GM19043 (cell line): ENCODE results near the gene KANSL1L.

ENCODE experiments used
- ATAC-seq: cut with Tn5 transposase; IDR thresholded peaks from one replicate; pipeline ENCODE4 v1.9.1; 2021; ENCODE audit warnings: low read depth; ENCODE audit not compliant: unreplicated experiment

KANSL1L gene

DNA sequence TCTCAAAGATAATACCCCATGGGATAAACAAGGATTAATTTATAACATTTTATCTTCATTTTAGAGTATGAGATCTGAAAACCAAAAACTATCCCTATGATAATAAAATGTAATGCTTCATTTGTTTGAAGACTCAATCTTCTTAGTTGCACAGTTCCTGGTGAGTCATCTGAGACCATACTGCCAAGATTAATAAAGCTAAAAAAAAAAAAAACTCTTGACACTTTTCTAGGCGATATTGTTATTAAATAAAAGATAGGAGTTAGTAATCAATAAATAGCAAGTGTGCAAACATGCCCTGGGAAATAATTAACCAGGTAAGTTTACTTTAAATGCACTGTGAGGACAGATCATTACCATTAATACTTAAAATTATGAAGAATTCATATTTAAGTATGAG, 84.9 kb downstream of the KANSL1L start:
- no peak for ATAC-seq

DNA sequence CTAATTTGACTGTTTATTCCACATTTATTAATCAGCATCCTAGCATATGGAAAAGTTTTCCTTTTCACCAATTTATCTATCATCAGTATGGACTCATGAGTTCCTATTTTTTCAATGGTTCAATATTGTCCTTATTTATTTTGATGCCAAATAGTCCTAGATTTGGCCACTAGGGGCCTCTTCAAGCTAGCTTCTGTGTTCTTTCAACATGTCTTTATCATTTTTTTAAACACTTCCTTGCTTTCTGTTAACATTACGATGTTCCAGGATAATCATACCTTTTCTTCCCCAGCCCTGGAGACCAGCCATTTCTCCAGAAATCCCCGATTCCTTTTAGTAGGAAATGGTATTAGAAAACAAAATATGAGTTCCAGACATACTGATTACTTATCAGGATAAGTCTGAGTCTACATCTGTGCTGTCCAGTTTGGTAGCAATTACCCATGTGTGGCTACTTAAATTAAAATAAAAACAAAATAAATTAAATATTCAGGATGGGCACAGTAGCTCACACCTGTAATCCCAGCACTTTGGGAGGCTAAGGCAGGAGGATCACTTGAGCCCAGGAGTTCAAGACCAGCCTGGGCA, 98.2 kb downstream of the KANSL1L start:
- peak; percentile 77 for ATAC-seq

DNA sequence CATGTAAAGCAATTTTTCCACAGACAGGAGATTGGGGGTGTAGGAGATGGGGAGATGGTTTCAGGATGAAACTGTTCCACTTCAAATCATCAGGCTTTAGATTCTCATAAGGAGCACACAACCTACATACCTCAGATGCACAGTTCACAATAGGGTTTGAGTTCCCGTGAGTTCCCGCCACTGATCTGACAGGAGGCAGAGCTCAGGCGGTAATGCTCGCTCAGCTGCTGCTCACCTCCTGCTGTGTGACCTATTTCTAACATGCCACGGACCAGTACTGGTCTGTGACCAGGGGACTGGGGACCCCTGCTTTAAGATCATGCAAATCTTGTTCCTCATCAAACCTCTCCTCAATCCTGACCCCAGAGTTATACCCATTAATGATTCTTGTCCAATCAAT, 98.7 kb downstream of the KANSL1L start:
- no peak for ATAC-seq

DNA sequence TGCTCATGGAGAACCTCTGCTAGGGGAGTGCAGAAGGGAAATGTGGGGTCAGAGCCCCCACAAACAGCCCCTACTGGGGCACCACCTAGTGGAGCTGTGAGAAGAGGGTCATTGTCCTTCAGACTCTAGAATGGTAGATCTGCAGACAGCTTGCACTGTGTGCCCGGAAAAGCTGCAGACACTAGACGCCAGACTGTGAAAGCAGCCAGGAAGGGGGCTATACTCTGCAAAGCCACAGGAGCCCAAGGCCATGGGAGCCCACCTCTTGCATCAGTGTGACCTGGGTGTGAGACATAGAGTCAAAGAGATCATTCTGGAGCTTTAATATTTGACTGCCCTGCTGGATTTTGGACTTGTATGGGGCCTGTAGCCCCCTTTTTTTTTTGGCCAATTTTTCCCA, 107.9 kb downstream of the KANSL1L start:
- no peak for ATAC-seq

DNA sequence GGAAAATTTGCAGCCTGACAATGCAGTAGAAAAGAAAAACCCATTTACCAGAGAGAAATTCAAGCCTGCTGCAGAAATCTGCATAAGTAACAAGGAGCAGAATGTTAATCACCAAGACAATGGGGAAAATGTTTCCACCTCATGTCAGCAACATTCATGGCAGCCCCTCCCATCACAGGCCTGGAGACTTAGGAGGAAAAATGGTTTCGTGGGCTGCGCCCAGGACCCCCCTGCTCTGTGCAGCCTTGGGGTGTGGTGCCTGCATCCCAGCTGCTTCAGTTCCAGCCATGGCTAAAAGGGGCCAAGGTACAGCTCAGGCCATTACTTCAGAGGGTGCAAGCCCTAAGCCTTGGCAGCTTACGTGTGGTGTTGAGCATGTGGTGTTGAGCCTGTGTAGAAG, 115.4 kb downstream of the KANSL1L start:
- ATAC-seq: no peak

DNA sequence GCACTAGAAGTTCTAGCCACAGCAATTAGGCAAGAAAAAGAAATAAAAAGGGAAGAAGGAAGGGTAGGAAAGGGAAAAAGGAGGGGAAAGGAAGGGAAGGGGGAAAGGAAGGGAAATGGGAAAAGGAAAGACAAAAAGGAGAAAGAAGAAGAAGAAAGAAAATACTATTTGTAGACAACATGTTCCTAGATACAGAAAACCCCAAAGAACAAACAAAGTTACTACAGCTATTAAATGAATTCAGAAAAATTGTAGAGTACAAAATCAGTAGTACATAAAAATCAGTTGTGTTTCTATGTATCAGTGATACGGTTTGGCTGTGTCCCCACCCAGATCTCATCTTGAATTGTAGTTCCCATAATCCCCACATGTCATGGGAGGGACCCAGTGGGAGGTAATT, 116.5 kb downstream of the KANSL1L start:
- ATAC-seq: no peak

DNA sequence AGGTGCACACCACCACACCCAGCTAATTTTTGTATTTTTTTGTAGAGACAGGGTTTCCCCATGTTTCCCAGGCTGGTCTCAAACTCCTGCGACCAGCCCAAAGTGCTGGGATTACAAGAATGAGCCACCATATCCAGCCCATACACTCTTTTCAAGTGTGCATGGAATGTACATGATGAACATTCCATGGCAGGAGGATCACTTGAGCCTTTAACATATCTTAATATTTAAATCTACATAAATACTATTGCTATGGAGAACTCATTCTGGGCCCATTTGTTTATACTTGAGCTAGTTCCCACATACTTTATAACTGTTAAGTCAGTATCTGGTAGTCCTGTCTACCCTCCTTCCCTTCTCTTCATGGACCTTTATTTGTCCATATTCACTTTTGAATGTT, 120.3 kb downstream of the KANSL1L start:
- no peak for ATAC-seq

DNA sequence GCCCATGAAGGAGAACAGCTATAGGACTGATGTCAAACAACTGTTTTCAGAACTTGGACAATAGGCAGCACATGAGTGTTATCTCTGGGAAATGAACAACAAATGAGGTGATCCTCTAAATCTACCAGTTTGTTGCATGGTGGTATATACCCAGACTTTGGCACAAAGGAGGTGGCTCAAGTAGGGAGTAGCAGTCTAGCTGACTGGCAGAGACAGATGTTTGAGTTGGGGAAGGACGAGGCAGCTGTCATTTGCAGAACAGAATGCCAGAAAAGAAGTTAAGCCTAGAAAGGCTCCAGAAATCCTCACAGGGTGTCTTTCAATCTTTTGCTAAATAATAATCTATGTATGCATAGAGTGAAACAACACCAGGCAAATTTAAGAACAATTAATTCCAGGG, 121.4 kb downstream of the KANSL1L start:
- no peak for ATAC-seq

DNA sequence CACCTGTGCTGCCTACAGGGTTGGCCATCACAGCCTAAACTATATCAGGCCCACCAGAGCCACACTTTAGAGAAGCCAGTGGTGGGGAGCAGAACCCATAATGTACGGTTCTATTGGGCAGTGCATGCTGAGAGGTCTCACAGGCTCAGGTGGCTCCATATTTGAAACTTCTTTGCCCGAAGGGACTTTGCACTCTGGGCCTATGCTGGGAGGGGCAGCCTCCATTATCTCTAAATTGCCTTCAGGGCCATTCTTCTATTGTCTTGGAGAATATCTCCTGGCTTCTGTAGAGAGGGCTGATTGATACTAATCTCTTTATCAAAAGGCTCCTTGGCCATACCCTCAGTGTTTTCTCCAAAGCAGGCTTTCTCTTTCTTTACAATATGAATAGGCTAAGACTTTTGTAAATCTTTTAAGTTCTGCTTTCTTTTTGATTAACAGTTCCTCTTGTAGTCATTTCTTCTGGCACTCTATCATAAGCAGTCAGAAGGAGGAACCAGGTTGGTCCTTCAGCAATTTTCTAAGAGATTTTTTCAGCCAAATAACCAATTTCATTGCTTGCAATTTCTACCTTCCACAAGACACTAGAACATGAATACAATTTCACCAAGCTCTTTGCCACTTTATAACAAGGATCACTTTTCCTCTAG, 124.2 kb downstream of the KANSL1L start:
- ATAC-seq: no peak

DNA sequence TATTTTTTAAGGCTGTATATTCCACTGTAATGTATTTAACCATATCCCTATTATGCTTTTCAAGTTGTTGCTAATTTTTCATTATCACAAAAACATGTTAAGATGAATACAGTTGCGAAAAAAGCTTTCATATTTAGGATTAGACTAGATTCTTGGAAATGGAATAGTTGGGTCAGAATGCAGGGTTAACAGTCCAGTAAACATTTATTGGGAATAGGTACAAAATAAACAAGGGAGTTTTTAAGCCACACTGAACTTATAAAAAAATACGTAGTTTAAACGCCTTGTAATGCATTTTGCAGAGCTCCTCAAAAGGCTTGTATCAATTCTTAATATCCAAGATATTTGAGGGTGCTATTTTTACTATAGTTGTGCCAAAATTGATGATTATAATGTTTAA, 133.1 kb downstream of the KANSL1L start:
- no peak for ATAC-seq

DNA sequence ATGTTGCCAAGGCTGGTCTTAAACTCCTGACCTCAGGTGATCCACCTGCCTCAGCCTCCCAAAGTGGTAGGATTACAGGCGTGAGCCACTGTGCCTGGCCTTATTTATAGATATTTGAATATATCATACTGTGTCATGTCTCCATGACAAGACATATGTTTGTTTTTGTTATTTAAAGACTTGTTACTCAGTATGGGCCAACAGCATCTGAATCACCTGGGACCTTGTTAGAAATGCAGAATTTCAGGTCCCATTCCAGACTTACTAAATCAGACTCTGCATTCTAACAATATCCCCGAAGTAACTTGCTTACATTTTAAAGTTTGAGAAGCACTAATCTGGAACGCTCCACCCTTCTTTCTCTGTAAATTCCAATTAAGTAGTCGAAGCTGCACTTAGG, 135.5 kb downstream of the KANSL1L start:
- ATAC-seq: no peak

DNA sequence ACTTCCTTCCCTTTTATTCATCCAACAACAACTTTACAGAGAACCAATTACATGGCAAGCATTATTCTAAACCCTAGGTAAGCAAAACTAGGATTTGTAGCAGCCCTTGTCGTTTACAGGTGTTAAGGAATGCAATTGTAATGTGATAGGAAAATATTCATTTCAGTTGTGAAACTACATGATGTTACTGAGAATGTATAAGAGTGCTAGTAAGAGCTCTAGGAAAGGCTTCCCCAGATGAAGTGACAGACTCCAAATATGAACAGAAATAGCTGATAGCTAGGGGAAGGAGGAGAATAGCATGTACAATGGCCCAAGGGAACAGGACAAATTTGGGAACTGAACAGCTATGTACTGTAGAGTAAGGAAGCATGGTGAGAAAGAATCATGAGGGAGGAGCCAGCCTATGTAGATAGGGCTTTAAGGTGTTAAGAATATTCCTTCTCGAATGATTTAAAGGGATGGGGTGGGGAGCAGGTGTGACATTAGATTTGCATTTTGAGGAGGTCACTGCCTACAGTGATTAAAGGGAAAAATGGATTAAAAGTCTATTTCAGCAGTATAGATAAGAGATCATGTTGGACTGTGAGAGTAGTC, 137.0 kb downstream of the KANSL1L start:
- ATAC-seq: no peak

DNA sequence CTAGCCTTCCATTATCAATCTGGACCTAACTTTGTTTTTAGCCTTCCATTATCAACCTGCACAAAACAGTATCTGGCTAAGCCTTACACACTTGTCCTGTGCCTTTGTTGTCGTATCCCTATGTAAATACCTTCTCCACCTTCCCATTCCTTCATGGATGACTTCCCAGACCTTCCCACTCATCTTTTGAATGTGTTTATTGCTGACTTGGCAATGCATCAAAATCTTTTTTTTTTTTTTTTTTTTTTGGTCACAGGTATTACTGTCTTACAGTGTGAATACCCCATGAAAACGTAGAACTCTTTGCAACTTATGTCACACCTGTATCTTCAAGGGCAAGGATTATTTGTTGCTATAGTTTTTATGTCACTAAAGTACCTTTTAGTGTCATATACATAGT, 143.0 kb downstream of the KANSL1L start:
- no peak for ATAC-seq

DNA sequence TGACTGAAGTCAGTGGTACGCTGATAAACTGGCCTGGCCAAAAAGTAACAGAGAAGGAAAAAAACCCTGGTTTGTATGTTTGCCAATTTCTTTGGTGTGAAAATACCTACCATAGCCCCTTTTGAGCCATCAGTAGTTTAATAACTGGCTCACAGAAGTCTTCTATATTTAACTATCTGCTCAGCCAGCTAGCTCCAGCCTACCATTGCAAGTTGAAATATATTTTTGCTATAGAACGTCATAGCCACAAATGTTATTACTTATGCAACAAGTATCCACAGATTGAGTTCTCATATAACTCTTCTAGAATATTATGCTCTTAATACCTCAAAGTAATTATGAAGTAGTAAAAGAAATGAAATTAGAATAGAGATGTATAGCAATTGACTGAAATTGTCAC, 143.6 kb downstream of the KANSL1L start:
- ATAC-seq: no peak

DNA sequence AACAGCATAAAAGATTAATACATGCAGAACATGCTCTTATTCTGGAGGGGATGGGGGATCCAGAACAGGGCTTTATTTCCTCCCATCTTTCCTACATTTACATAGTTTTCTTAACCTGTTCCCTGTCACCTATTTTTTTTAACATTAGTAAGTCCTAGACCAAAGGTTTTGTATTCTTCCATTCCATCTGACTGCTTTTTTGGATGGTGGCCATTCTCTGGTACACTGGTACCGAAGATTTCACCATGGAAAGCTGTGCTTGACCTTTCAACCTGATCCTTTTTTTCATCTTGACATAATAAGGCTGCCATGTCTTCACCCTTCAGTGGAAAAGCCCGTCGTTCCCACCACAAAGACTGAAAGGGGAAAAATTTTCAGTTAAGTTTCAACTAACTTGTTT, 148.4 kb downstream of the KANSL1L start:
- no peak for ATAC-seq

DNA sequence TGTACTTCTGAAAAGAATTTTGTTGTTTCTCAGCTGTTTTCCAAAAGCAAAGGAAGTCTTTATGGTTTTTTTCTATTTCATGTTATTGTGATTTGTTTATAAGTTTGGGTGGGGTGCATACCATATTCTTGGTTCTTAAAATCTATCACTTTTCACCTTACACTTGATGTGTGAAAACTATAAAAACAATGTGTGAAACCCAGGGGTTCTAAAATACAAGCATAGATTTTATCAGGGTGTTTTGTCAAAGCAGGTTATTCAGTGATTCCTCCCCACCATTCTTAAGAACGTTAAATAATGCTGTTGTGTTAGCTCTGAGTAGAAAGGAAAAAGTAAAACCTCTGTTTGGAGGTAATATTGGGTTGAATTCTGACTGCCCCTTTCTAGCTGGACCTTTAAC, 151.1 kb downstream of the KANSL1L start:
- no peak for ATAC-seq

DNA sequence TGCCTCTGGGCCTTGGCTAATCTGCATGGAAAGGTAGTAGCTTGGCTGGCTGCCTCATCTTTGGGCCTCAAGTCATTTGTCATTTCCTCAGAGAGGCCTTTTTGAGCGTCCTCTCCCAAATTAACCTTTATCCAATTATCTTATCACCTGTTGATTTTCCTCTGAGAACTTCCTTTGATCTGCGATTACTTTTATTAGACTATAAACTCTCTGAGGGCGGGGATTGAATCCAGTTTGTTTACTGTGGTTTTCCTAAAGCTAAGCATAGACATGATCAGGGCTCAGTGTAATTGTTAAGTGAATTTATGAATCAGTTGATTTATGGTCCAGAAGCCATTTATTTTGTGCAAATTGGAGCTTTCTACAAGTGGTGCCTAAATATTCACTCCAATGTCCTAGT, 161.3 kb downstream of the KANSL1L start:
- no peak for ATAC-seq

DNA sequence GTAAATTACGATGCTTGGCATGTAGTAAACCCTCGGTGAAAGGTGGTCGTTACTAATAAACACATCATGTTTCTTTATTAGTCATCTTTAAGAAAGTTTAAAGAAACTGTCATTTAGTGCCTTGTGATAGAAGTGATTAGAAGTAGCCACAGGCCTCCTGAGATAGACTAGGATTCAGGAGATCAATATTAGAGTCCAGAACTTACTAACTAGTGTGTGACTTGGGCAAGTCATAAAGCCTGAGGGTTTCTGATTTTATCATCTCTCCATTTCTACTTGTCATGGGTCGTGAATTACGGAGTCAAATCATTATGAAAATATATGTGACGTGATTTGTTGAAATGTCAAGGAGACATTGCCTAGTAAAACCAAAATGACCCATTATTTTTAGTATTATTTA, 162.1 kb downstream of the KANSL1L start:
- ATAC-seq: no peak

DNA sequence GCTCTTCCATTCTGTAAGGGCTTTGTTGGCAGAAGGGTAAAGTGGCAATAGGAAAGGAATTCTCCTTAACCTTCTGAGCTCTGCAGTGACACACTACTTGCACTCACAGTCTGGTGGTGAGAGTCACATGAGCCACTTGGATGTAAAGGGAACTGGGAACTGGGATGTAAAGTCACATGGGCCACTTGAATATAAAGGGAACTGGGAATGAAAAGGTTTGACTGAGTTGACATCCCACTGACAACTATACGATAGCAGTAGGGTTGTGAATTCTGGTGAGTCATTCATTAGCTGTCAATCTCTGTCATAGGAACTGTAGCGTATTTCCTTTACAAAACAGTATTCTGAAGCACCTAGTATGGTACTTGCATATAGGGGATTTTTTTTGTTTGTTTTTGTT, 163.3 kb downstream of the KANSL1L start:
- no peak for ATAC-seq

DNA sequence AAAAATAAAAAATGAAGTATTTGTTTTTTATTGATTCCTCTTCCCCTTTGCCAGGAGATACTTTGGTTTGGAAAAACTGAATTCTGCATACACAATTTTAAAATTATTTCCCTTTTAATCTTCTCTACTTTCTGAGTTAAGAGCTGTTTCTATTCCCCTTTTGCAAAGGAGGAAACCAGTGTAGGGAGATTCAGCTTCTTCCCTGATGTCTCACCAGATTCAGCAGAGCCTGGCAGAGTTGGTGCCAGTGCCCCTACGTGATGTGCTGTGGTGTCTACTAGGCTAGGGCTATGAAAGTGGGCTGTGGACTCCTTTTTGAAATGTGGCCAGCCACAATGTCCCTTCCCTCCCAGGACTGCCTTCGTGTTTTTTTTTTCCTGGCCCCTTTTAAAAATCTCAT, 166.3 kb downstream of the KANSL1L start:
- no peak for ATAC-seq

DNA sequence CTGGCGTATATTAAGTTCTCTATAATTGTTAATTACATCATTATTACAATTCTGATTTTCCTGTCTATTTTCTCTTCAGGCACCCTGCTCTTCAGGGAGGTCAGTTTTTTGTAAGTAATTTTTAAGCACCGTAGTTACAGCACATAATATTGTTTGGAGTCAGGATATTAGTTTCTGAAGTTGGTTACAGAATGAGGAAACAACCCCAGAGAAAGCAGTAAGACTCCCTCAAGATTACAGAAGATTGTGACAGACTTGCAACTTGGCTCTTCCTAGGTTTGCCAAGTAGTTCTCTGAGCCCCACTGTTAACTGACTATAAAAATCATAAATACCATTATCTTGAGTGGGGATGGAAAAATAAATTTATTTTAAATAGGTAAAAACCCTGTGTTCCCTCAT, 167.8 kb downstream of the KANSL1L start:
- no peak for ATAC-seq
